Right hindlimb (tissue), 1 donor: ENCODE data around the gene PCNX1.
A peak's percentile ranks its signal among the peaks of the same experiment; 100 is the strongest.
"Not testable (repeated sequence)": the region's sequence is repeated elsewhere in the genome, so short reads cannot be mapped to it uniquely, and the experiment has no call there.

Experiments used
- DNase-seq: peaks from one replicate; pipeline ENCODE4 v3.0.0-alpha.2; 2018

Gene PCNX1

DNA sequence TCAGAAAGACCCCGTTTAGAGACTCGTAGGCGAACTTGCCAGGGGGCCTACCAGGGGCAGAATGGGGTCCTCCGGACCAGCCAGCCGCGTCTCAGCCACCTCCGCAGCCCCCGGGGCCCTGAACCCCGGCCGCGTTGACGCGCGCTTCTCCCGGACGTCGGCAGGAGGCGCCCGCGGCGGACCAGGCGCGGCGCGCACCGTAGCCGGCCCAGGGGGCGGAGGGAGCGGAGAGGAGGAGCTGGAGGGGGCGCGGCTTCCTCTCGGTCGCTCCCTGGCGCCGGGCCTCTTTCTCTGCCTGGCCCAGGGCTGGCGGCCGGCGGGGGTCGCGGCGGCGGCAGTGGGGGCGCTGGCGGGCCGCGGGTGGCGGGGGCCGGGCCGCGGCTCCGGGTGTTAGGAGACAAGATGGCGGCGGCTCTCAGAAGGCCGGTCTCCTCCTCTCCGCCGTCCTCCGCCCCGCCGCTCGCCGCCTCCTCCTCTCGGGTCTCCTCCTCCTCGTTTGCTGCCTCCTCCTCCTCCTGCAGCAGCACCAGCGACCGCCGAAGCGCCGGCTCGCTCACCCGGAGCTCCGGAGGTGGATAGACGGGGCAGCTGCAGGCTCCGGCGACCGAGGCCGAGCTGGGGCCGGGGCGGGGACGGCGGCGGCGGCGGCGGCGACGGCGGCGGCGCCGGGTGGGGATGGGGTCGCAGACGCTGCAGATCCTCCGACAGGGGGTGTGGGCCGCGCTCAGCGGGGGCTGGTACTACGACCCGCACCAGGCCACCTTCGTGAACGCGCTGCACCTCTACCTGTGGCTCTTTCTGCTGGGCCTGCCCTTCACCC lies at the start of gene PCNX1:
PCNX1 (plus strand) TSS at position 284 of the 820 bp plus-strand sequence; CDS start at position 676, 392 bp downstream.
- DNase-seq: peak; percentile 94

GRCh38 chr14:70857496-70857890 lies 49.8 kb upstream of the PCNX1 start:
- no peak for DNase-seq

GRCh38 chr14:70858641-70859040 lies 48.6 kb upstream of the PCNX1 start:
- no peak for DNase-seq

DNA sequence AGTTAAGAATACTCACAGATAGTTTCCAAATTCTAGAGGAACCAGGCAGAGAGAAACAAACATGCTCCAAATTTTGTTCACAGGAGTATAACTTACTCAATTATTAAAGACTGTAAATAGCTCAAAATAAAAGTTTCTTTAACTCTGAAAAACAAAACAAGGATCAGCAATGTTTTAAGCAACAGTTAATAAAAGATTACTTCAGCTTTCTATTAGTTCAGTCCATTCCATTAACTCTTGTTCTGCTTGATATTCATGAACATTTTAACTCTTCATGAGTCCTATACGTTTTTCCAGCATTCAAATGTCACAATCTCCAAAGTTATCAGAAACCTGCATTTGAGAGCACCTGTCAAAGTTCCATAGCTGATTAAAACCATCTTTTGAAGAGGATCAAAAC lies 40.3 kb upstream of the PCNX1 start:
- DNase-seq: not testable (repeated sequence)

DNA sequence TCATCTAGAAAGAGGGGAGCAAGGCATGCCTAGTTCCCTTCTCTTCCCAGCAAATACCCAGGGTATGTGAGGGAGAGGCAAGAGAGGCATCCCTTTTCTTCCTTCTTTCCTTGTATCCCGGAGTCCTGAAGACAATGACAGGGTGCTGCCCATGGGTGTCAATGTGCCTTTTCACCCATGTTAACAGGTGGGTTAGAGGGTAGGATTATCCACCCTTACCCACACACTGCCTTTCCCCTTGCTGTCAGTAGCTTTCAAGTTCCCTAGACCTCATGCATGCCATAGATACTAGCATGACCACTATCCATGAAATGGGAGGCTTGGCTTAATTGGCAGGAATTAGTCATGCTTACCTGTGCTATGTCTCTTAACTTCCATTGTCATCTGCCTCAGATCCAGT lies 36.3 kb upstream of the PCNX1 start:
- no peak for DNase-seq

GRCh38 chr14:70871863-70872677 lies 35.2 kb upstream of the PCNX1 start:
- DNase-seq: no peak

DNA sequence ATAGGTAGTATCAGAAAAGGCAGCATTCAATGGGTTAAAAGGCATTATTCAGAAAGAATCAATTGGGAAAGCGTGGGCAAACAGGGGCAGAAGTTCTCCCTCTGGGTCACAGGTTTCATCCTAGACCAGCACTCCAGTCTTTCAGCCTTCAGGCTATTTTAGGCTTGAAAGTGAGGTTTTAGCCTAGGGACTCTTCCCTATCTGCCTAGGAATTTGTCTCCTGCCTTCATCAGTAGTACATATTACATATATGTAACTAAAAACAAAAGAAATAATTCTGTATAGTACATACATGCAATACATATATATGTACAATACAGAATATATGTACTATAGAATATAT lies 34.6 kb upstream of the PCNX1 start:
- DNase-seq: no peak

DNA sequence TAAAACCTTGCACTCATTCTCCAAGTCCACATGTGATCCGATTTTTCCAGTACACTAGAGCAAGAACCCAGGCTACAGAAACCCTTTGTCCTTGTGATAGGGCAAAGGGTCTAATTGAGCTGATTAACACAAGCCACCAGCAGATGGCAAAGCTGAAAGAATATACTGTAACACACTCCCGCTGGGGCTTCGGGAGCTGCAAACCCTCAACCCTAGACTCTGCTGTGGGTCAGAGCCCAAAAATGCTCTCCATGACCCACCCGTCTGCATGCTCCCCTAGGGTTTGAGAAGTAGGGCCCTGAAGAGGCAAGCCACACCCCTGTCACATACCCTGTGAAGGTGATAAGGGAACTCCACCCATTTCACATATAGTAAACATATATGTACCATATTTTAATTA lies 33.6 kb upstream of the PCNX1 start:
- DNase-seq: no peak

DNA sequence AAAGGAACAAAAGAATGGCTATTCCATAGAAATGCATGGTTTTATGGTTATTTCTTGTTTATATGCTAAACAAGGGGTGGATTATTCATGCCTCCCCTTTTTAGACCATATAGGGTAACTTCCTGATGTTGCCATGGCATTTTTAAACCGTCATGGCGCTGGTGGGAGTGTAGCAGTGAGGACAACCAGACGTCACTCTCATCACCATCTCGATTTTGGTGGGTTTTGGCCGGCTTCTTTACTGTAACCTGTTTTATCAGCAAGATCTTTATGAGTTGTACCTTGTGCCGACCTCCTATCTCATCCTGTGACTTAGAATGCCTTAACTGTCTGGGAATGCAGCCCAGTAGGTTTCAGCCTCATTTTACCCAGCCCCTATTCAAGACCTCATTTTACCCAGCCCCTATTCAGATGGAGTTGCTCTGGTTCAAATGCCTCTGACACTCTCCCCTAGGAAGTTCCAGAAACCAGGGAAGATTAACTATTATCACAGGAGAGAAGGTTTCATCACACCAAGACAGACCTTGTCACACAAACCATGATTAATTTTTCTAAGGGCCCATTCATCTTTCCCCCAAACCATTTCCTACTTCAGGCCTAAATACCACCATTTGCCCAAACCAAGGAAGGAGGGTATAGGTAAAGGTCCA lies 31.3 kb upstream of the PCNX1 start:
- not testable (repeated sequence) for DNase-seq

- DNase-seq: no peak
Measured at GRCh38 chr14:70879448-70879847, 27.8 kb upstream of the PCNX1 start.

DNA sequence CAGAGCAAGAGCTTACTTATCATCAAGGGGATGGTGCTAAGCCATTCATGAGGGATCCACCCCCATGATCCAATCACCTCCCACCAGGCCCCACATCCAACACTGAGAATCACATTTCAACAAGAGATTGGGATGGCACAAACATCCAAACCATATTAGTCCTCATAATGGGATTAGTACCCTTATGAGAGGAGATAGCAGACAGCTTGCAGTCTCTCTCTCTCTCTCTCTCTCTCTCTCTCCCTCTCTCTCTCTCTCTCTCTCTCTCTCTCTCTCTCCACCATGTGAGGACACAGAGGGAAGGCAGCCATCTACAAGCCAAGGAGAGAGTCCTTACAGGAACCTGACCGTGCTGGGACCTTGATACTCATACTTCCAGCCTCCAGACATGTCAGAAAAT lies 26.4 kb upstream of the PCNX1 start:
- not testable (repeated sequence) for DNase-seq

- no peak for DNase-seq
Measured at GRCh38 chr14:70881549-70882177, 25.6 kb upstream of the PCNX1 start.

DNA sequence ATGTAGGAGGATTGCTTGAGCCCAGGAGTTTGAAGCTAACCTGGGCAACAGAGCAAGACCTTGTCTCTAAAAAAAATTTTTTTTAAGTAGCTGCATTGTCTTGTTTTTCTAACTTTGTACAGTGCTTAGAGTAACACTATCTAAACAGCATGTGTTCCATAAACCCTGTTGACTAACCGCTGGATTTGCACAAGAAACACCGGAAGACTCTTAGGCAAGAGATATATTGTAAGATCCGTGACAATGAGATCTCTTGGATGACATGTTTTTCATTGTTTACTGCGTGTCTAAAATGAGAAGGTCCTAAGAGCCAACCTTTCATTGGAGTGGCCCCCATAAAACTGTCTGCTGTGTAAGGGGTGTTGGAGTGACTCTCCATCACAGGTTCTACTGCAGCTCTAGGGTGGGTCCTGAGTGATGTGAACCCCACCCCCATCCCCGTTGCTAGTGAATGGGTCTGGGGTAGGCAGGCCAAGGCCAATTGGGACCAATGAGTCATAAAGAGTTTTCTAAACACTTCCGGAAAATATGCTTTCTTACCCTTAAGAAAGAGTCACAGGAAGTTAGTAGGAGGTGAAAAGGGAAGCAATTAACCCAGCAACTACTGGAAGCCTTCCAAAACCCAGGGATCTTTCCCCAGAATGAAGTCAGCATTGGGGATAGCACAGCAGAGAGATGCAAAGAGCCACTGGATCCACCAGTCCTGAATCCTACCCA lies 24.3 kb upstream of the PCNX1 start:
- no peak for DNase-seq

DNA sequence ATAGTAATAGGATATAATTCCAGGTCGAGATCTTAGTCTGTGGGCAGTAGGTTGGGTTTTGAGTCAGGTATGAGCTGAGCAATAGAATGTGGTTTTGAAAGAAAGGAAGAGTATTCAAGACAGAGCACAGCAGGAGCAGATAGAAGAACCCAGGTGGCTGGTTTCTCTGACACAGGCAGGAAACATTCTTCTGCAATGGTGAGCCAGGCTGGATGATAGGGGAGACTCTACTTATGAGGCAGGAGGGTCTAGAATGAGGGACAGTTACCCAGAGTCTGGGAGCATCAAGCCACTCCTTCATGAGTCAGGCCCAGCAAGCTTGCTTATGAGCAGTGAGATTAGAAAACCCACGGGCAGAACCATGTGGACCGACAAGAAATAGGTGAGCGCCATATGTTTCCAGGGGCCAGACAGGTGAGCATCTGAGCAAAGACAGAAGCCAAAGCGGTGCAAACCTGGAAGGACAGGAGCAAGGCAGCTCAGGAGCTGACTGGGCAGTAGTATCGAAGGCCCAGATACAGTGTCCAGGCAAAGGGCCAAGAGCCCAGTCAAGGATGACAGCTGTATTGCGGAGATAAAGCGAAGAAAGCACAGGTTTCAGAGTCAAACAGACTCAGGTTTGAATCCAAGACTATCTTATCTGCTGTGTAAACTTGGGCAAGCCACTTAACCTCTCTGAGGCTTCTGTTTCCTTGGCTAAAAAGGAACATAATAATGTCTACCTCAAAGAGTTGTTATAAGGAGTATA lies 22.5 kb upstream of the PCNX1 start:
- DNase-seq: no peak

DNA sequence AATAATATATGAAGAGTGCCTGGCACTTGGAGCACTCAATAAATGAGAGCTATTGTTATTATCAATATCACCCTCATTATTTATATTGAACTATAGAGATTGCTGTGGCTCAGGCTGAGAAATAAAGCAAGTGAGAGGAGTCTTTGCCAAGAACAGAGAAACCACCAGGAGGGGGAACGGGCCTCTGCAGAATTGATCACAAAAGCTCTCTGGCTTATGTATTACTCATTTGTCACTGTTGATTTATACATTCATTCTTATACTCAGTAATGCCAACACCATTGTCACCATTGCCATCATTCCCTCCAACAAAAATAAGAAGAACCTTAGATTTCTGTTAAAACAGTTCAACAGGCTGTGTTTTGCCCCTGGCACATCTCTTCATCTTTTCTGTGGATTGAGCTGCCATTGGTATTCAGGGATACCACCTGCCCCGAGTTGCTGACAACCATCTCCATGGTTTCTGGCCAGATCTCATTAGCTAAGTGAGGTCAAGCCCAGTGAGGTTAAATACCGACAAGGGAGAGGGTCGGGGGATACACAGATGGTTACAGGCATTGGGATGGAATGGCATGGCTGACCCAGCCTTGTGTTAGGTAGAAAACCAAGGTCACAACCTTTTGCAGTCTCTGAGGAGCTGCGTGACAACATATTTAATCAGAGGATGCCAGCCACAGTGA lies 21.8 kb upstream of the PCNX1 start:
- no peak for DNase-seq

DNA sequence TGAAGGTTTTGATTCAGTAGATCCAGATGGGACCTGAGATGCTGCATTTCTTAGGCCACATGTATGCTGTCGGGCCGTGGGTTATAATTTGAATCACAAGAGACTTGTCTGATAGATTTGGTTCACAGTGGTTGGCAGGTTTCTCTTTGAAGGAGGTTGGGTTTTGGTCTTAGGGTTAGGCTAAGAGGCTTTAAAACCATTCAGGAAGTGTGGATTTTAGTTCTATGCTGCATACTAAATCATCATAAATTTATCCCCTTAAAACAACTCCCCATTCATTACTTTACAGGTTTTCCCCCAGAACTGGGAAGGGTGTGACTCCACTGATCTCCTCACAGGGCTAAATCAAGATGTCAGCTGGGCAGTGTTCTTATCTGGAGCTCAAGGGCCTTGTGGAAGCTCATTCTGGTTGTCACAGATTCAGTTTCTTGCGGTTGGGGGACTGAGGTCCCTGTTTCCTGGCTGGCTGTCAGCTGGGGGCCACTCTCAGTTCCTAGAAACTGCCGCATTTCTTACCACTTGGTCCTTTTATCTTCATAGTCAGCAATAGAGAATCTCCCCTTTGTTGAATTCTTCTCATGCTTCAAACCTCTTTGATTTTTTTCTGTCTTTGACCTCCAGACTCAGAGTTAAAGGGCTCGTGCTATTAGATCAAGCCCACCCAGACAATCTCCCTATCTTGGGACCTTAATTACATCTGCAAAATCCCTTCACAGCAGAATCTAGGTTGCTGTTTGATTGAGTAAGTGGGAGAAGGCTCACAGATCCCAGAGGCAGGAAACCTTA lies 20.6 kb upstream of the PCNX1 start:
- no peak for DNase-seq

- no peak for DNase-seq
Measured at GRCh38 chr14:70887207-70887681, 20.0 kb upstream of the PCNX1 start.

GRCh38 chr14:70887737-70888499 lies 19.3 kb upstream of the PCNX1 start:
- no peak for DNase-seq

DNA sequence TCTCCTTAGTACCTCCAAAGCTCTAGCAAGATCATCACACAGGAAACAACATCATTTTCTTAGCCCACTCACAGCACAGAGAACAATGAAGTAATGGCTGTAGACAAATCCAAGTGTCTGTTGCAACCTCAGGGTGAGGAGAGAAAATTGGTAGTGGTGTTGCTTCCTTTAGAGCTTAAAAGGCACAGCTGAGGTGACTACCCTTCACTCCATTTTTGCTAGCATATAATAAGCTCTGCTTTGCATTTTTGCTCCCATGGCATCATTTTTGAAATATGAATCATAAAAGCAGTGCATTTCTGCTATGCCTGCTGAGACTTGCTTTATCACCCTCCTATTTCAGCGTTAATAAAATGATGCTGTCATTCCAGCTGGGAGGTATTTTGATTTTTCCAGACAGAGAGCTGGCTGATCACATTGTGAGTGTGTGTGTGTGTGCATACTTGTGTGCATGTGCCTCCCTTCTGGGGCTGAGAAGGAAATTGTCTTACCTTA lies 18.5 kb upstream of the PCNX1 start:
- DNase-seq: no peak
